H1 (cell line): ENCODE results near the gene PPP3R2. TPM values are rescaled to one million over a fixed set of nuclear protein-coding genes. Genes with fewer than 3 reads are reported as not detected.

Experiments used
- CTCF ChIA-PET: fragments of 300-600 bp; sonication (Branson Sonifier 250); formaldehyde crosslinking; loops from one replicate; lab custom pipeline; 2021; ENCODE audit not compliant: partially characterized antibody; lab: Charles Lee
- POLR2A ChIA-PET: fragments of 300-600 bp; sonication (Branson Sonifier 250); formaldehyde crosslinking; loops from one replicate; lab custom pipeline; 2021; ENCODE audit warnings: inconsistent platforms; ENCODE audit not compliant: partially characterized antibody; lab: Charles Lee
- DNase-seq, 2 experiments: peaks; one replicate each; pipeline versions ENCODE4 v3.0.0 to v3.0.0-alpha.2; 2010 to 2022; ENCODE audit warnings: low spot score in 2 of 2, low read depth in 1 of 2, mixed read lengths in 1 of 2
- FAIRE-seq: peaks from 2 replicates; lab custom pipeline; 2011; peaks lifted over from hg19 to GRCh38; lab: Jason Lieb, UNC
- H2AFZ ChIP-seq: 2 replicates; pipeline ENCODE4 v1.8.1; 2012; ENCODE audit warnings: low read length, inconsistent platforms
- H2AK5ac ChIP-seq: 2 replicates; pipeline ENCODE4 v1.6.1; 2013; ENCODE audit warnings: low read depth, low read length
- H2BK120ac ChIP-seq: replicated peaks from 2 replicates; pipeline ENCODE3; 2013; ENCODE audit warnings: low read depth, low read length, inconsistent platforms
- H2BK12ac ChIP-seq: 2 replicates; pipeline ENCODE4 v1.6.1; 2013; ENCODE audit warnings: low read depth, low read length
- H2BK15ac ChIP-seq: 2 replicates; pipeline ENCODE4 v1.6.1; 2013; ENCODE audit warnings: low read length
- H2BK20ac ChIP-seq: 2 replicates; pipeline ENCODE4 v1.6.1; 2013; ENCODE audit warnings: low read length
- H2BK5ac ChIP-seq: 2 replicates; pipeline ENCODE4 v1.6.1; 2013; ENCODE audit warnings: low read depth, low read length
- H3K14ac ChIP-seq: 2 replicates; pipeline ENCODE4 v1.6.1; 2013; ENCODE audit warnings: inconsistent platforms; ENCODE audit not compliant: insufficient read length
- H3K18ac ChIP-seq: 2 replicates; pipeline ENCODE4 v1.6.1; 2013; ENCODE audit warnings: low read length; ENCODE audit errors: extremely low read depth
- H3K23ac ChIP-seq: 2 replicates; pipeline ENCODE4 v1.6.1; 2013; ENCODE audit warnings: inconsistent platforms; ENCODE audit not compliant: insufficient read length
- H3K23me2 ChIP-seq: 2 replicates; pipeline ENCODE4 v1.6.1; 2013; ENCODE audit warnings: low read depth, low read length
- H3K27ac ChIP-seq: 2 replicates; pipeline ENCODE4 v1.6.1; 2011; ENCODE audit warnings: low read depth, low read length, inconsistent platforms
- H3K27me3 ChIP-seq, 4 experiments: replicated peaks in 1 of 4; 1 replicate in 1 of 4; 2 replicates in 3 of 4; pipeline versions ENCODE4 v1.6.1 to v1.8.1; 2011 to 2013; ENCODE audit warnings: low read length in 3 of 4, mild to moderate bottlenecking in 3 of 4, inconsistent platforms in 2 of 4, mixed read lengths in 2 of 4, moderate library complexity in 1 of 4; ENCODE audit not compliant: control insufficient read depth in 3 of 4, insufficient read depth in 3 of 4; ENCODE audit errors: extremely low read depth in 1 of 4
- H3K36me3 ChIP-seq, 4 experiments: 2 replicates each; pipeline versions ENCODE4 v1.6.1 to v1.8.1; 2011 to 2013; ENCODE audit warnings: mild to moderate bottlenecking in 4 of 4, low read length in 3 of 4, moderate library complexity in 2 of 4, control low read depth in 1 of 4, inconsistent platforms in 1 of 4; ENCODE audit not compliant: insufficient read depth in 4 of 4, control insufficient read depth in 2 of 4
- H3K4ac ChIP-seq: replicated peaks from 2 replicates; pipeline ENCODE3; 2013; ENCODE audit warnings: low read length, low read depth, mixed read lengths, inconsistent platforms; ENCODE audit not compliant: insufficient read length
- H3K4me1 ChIP-seq, 4 experiments: replicated peaks in 1 of 4; 1 replicate in 1 of 4; 2 replicates in 3 of 4; pipeline versions ENCODE4 v1.6.1 to v1.8.1; 2011 to 2013; ENCODE audit warnings: low read length in 3 of 4, inconsistent platforms in 2 of 4, mixed read lengths in 1 of 4; ENCODE audit not compliant: insufficient read depth in 4 of 4, control insufficient read depth in 3 of 4
- H3K4me2 ChIP-seq, 2 experiments: 2 replicates each; pipeline versions ENCODE4 v1.6.1 to v1.8.1; 2011 to 2013; ENCODE audit warnings: low read depth in 2 of 2, low read length in 2 of 2, control low read depth in 1 of 2, inconsistent platforms in 1 of 2, mild to moderate bottlenecking in 1 of 2; ENCODE audit not compliant: insufficient read depth in 1 of 2
- H3K4me3 ChIP-seq, 4 experiments: fragments of 200-600, 300-600 bp in 1 of 4; sonication (generic), shearing (Covaris generic), sonication (Bioruptor Twin) in 1 of 4; 2 replicates each; pipeline versions ENCODE4 v1.5.1 to v1.8.1; 2011 to 2016; ENCODE audit warnings: low read length in 4 of 4, low read depth in 3 of 4, control low read depth in 2 of 4, inconsistent platforms in 2 of 4, mild to moderate bottlenecking in 2 of 4, mixed read lengths in 1 of 4, moderate library complexity in 1 of 4; ENCODE audit not compliant: insufficient read depth in 2 of 4; ENCODE audit errors: extremely low read depth in 1 of 4
- H3K56ac ChIP-seq: replicated peaks from 2 replicates; pipeline ENCODE3; 2013; ENCODE audit warnings: low read depth, mild to moderate bottlenecking, mixed read lengths, low read length, inconsistent platforms; ENCODE audit not compliant: insufficient read length
- H3K79me1 ChIP-seq: 2 replicates; pipeline ENCODE4 v1.6.1; 2013; ENCODE audit warnings: low read depth, low read length, control low read depth
- H3K79me2 ChIP-seq, 2 experiments: 2 replicates each; pipeline versions ENCODE4 v1.6.1 to v1.8.1; 2012 to 2013; ENCODE audit warnings: low read length in 2 of 2, mild to moderate bottlenecking in 2 of 2, inconsistent platforms in 1 of 2; ENCODE audit not compliant: insufficient read depth in 2 of 2, control insufficient read depth in 1 of 2
- H3K9ac ChIP-seq, 4 experiments: replicated peaks in 1 of 4; 1 replicate in 1 of 4; 2 replicates in 3 of 4; pipeline versions ENCODE4 v1.6.1 to v1.8.1; 2011 to 2013; ENCODE audit warnings: low read depth in 3 of 4, low read length in 3 of 4, control low read depth in 2 of 4, mild to moderate bottlenecking in 2 of 4, moderate library complexity in 2 of 4, inconsistent platforms in 1 of 4; ENCODE audit errors: extremely low read depth in 1 of 4
- H3K9me3 ChIP-seq, 2 experiments: 2 replicates each; pipeline versions ENCODE4 v1.6.1 to v1.8.1; 2012 to 2013; ENCODE audit warnings: mild to moderate bottlenecking in 2 of 2, moderate library complexity in 2 of 2, control low read depth in 1 of 2, inconsistent platforms in 1 of 2, low read depth in 1 of 2, low read length in 1 of 2, mixed read lengths in 1 of 2; ENCODE audit not compliant: insufficient read depth in 2 of 2
- H4K20me1 ChIP-seq, 2 experiments: replicated peaks in 1 of 2; 2 replicates each; pipeline versions ENCODE3 to v1.8.1; 2011 to 2013; ENCODE audit warnings: inconsistent platforms in 2 of 2, low read length in 2 of 2, mild to moderate bottlenecking in 1 of 2; ENCODE audit not compliant: insufficient read depth in 2 of 2, control insufficient read depth in 1 of 2
- H4K5ac ChIP-seq: 2 replicates; pipeline ENCODE4 v1.6.1; 2013; ENCODE audit warnings: low read length, low read depth, mixed read lengths, inconsistent platforms; ENCODE audit not compliant: insufficient read length
- H4K8ac ChIP-seq: 2 replicates; pipeline ENCODE4 v1.8.0; 2013; ENCODE audit warnings: mild to moderate bottlenecking, moderate library complexity, low read length, inconsistent platforms; ENCODE audit not compliant: insufficient read depth; ENCODE audit errors: extremely low read depth
- H4K91ac ChIP-seq: replicated peaks from 2 replicates; pipeline ENCODE3; 2013; ENCODE audit warnings: low read length, mixed read lengths, inconsistent platforms; ENCODE audit not compliant: insufficient read length
- KDM1A ChIP-seq: fragments of 200-600, 300-600 bp; sonication (generic); IDR thresholded peaks from 2 replicates; pipeline ENCODE4 v1.7.1; 2016; ENCODE audit warnings: mild to moderate bottlenecking, low read length, borderline replicate concordance
- RNF2 ChIP-seq: fragments of 200-900, 300-1000 bp; sonication (generic); IDR thresholded peaks from 2 replicates; pipeline ENCODE4 v1.7.1; 2016; ENCODE audit warnings: borderline replicate concordance, low read depth, mild to moderate bottlenecking, antibody characterized with exemption, low read length; ENCODE audit not compliant: poor library complexity, severe bottlenecking; ENCODE audit errors: missing control alignments
- SIRT6 ChIP-seq: IDR thresholded peaks from one replicate; pipeline ENCODE4 v1.7.1; 2012; ENCODE audit warnings: low read length, inconsistent platforms
- USF2 ChIP-seq: IDR thresholded peaks from 2 replicates; pipeline ENCODE4 v1.6.1; 2011; ENCODE audit warnings: low read length, improper control_type of control experiment
- YY1 ChIP-seq: IDR thresholded peaks from 2 replicates; pipeline ENCODE4 v1.6.1; 2011; ENCODE audit warnings: low read depth, mild to moderate bottlenecking, low read length
- WGBS, 2 experiments: shearing (Covaris generic) in 1 of 2; methylation state at CpG; one replicate each; pipeline versions ENCODE4 v1.1.6 to v1.1.7; 2013 to 2015; ENCODE audit warnings: low lambda C conversion rate in 2 of 2, mixed read lengths in 2 of 2, inconsistent platforms in 1 of 2, low coverage in 1 of 2, missing lambda C conversion rate in 1 of 2; ENCODE audit not compliant: insufficient replicate concordance in 2 of 2, insufficient coverage in 1 of 2, insufficient read length in 1 of 2; ENCODE audit errors: extremely low coverage in 1 of 2, missing lambda C conversion rate in 1 of 2; 5-methylcytosine and 5-hydroxymethylcytosine counted together
- polyA plus RNA-seq, 7 experiments: library from polyadenylated mRNA; depleted of rRNA in 3 of 7; stranded (reverse) in 5 of 7; unstranded in 2 of 7; fragments of >200 nt in 5 of 7; fragments of 200-250 nt in 2 of 7; gene quantifications; 1 replicate in 5 of 7; 2 replicates in 1 of 7; 4 replicates in 1 of 7; pipeline versions ENCODE4 v1.2.1 to v1.2.3, GENCODE V29; 2011 to 2013; ENCODE audit warnings: missing spikeins in 2 of 7, mixed read lengths in 2 of 7
- total RNA-seq: library from RNA; stranded (reverse); fragmentation: NEBNext Ultra II Directional; extraction: Animal tissue kit (Norgen Biotek cat#: 25700); gene quantifications from 2 replicates; pipeline ENCODE4 v1.2.1, GENCODE V29; 2021

Gene PPP3R2
- total and polyA plus RNA-seq, 2 of the 8 experiments (the other 6 are each of a cell fraction or from before 2014, with no cell fraction given): not detected

GRCh38 chr9:101593345-101593744 is 1.4 kb downstream of the PPP3R2 start:
- ChIA-PET CTCF (interaction anchor here (1.1 to 1.5 kb wide), 3 partner anchors 135 to 1286 kb away, joined by 3 to 4 read pairs (median 4); no protein-coding TSS in a partner anchor), POLR2A (no interaction called here)
- H3K23ac ChIP-seq: no peak overlapping the region
- H4K20me1 ChIP-seq: no peaks in the 10 kb centered on the region
- DNase-seq: no peak
- H3K79me2 ChIP-seq: no peaks in the 10 kb centered on the region
- no peaks in the 10 kb centered on the region for H3K27me3 ChIP-seq
- H3K9me3 ChIP-seq: no peaks in the 10 kb centered on the region
- no peak overlapping the region for H2BK120ac ChIP-seq
- no peaks in the 10 kb centered on the region for H3K79me1 ChIP-seq
- H2AK5ac ChIP-seq: no peak overlapping the region
- no peak overlapping the region for H4K91ac ChIP-seq
- no peak overlapping the region for H3K56ac ChIP-seq
- H3K18ac ChIP-seq: no peak overlapping the region
- H3K4me2 ChIP-seq: no peak overlapping the region
- H2AFZ ChIP-seq: 0 out of 2 replicates have a peak overlapping the region, but pooled peaks have one; percentile 14
- H4K8ac ChIP-seq: no peak overlapping the region
- no peaks in the 10 kb centered on the region for H3K4me1 ChIP-seq
- H3K4ac ChIP-seq: no peak overlapping the region
- no peak for FAIRE-seq
- no peaks in the 10 kb centered on the region for H3K36me3 ChIP-seq
- H2BK12ac ChIP-seq: no peak overlapping the region
- WGBS, 2 experiments: 91% methylated on average over 2 of the region's 2 CpGs; no CpG with 5 or more reads in 1 of the 2 experiments
- H2BK20ac ChIP-seq: no peak overlapping the region
- H3K14ac ChIP-seq: no peak overlapping the region
- no peak overlapping the region for H3K9ac ChIP-seq
- no peak overlapping the region for H4K5ac ChIP-seq
- no peak overlapping the region for H3K27ac ChIP-seq
- H2BK5ac ChIP-seq: no peak overlapping the region
- H2BK15ac ChIP-seq: no peak overlapping the region
- H3K4me3 ChIP-seq: no peak overlapping the region
- H3K23me2 ChIP-seq: no peaks in the 10 kb centered on the region
- no peak for TF ChIP-seq RNF2
- no peak for TF ChIP-seq SIRT6
- no peak for TF ChIP-seq KDM1A
- no peak for TF ChIP-seq USF2
- TF ChIP-seq YY1: no peak
